ENCODE data around the gene ZCCHC4.
"Not testable (repeated sequence)": the region's sequence is repeated elsewhere in the genome, so short reads cannot be mapped to it uniquely, and the experiment has no call there.

The ZCCHC4 gene

DNA sequence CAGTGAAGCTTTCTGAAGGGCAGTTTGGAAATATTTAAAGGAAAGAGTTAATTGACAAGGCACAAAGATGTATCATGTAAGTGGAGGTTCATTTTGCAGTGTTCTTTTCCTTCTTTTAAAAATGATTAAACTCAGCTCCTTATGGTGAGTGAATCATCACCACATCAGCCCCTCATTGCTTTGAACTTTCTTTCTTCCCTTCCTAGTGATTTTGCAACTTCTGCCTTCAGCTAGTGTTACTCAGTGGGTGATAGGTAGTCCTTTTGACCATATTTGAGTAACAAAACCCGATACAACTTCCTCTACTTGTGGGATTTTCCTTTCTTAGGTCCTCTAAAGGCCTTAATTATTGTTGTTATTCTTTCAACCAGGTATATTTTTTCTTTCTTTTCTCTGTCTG is 8.2 kb downstream of the ZCCHC4 start:
- peak; percentile 42 to 46 for DNase-seq (ENCODE audit: low read depth in 2 of 2)

DNA sequence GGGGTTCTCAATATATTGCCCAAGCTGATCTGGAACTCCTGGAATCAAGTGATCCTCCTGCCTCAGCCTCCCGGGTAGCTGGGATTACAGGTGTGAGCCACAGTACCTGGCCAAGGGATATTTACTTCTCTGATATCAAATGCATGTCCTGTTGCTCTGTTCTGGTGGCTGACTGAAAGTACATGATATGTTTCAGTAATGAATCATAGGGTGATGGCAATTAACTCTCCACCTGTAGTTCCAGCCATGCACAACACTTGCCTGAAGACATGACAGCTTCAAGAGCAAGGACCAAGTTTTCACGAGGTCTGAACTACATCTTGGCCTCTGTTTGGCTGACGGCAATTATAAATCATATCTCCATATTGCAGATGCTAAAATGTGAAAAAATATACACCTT is 9.1 kb downstream of the ZCCHC4 start:
- DNase-seq (ENCODE audit: low read depth in 2 of 2), result no peak

DNA sequence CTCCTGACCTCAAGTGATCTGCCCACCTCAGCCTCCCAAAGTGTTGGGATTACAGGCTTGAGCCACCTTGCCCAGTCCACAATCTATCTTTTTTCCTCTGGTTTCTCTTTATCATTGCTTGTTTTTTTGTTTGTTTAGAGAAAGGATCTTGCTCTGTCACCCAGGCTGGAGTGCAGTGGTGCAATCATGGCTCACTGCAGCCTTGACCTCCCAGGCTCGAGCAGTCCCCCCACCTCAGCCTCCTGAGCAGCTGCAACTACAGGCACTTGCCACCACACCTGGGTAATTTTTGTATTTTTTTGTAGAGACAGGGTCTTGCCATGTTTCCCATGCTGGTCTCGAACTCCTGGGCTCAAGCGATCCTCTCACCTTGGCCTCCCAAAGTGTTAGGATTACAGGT is 15.9 kb downstream of the ZCCHC4 start:
- DNase-seq (ENCODE audit: low read depth in 2 of 2), result not testable (repeated sequence)

DNA sequence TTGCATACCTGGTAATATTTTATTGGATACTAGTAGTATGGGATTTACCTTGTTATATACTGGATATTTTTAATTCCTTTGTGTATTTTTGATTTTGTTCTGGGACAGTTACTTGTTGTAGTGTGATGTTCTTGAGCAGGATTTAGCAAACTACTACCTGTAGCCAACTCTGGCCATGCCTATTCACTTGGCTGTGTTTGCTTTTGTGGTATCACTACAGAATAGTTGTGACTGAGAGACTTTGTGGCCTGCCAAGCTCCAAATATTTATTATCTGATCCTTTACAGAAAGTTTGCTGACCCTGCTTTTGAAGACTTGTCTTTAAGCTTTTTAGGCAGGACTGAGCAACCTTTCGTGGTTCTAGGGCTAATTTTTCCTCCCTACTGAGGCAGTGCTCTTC is 17.8 kb downstream of the ZCCHC4 start:
- DNase-seq (ENCODE audit: low read depth in 2 of 2), result no peak

DNA sequence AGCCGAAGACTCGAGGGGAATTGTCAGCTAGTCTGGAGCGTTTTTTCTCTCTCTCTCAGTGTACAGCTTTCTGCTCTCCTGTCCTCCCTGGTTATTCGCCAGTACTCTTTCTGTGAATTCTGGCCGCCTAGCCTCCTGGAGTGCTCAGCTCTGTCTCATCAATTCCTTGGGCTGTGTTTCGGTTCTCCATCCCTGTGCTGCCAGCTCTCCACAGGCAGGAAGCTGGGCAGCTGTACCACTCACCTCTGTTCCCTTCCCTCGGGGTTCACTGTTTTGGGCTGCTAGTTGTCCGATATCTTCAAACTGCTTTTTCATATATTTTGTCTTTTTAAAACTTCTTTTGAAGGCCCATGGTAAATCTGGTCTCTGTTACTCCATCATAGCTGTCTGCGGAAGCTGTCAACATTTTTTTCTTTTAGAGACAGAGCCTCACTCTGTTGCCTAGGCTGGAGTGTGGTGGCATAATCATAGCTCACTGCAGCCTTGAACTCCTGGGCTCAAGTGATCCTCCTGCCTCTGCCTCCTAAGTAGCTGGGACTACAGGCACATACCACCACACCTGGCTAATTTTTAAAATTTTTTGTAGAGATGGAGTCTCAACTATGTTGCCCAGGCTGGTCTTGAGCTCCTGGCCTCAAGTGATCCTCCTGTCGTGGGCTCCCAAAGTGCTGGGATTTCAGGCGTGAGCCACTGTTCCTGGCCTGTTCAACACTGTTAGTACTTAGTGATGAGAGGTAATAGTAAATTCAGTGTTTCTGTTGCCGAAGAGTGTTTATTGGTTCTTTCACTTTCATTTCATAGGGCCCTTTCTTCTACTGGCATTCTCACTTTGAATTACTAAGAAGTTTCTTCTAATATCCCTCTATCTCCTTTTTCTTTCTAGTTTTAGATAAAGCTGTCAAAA is 18.6 kb downstream of the ZCCHC4 start:
- no peak for DNase-seq (ENCODE audit: low read depth in 2 of 2)

DNA sequence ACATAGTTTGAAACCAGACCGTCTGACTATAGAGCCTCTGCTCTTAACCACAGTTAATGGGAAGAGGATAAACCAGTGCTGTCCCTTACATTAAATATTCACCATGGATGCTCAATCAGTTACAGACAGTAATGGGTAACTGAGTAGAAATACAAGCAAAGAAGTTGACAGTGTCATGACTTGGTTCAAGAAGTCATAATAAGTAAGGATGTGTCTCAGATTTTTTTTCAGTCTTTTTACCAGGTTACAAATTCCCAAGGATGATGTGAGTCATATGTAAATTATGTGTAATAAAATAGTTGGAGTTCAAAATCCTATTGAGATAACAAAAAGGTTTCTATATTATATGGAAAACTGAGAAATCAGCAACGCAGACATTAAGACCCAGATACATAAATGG is 31.1 kb downstream of the ZCCHC4 start:
- DNase-seq (ENCODE audit: low read depth in 2 of 2), result no peak

- DNase-seq (ENCODE audit: low read depth in 2 of 2), result no peak
Measured at GRCh38 chr4:25345744-25346143, 33.2 kb downstream of the ZCCHC4 start.

GRCh38 chr4:25346913-25347312 is 34.3 kb downstream of the ZCCHC4 start:
- no peak for DNase-seq (ENCODE audit: low read depth in 2 of 2)

GRCh38 chr4:25347473-25347872 is 34.9 kb downstream of the ZCCHC4 start:
- DNase-seq (ENCODE audit: low read depth in 2 of 2), result no peak

- no peak for DNase-seq (ENCODE audit: low read depth in 2 of 2)
Measured at GRCh38 chr4:25347971-25348370, 35.4 kb downstream of the ZCCHC4 start.

DNA sequence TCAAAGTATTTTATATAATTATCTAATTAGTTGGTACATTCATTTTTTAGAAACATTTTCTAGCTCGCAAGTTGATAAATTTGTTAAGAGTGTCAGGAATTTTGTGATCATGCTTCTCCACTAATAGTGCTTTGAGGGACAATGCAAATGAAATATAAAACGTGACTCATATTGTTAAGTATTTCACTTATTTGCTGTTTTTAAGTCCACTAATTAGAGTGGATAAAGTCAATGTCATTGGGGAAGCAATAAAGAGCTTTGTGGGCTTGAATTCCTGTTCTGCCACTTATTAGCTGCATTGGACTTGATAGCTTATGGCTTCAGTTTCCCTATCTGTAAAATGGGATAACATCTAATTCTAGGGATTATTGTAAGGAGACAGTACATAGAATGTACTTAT is 38.0 kb downstream of the ZCCHC4 start:
- no peak for DNase-seq (ENCODE audit: low read depth in 2 of 2)

DNA sequence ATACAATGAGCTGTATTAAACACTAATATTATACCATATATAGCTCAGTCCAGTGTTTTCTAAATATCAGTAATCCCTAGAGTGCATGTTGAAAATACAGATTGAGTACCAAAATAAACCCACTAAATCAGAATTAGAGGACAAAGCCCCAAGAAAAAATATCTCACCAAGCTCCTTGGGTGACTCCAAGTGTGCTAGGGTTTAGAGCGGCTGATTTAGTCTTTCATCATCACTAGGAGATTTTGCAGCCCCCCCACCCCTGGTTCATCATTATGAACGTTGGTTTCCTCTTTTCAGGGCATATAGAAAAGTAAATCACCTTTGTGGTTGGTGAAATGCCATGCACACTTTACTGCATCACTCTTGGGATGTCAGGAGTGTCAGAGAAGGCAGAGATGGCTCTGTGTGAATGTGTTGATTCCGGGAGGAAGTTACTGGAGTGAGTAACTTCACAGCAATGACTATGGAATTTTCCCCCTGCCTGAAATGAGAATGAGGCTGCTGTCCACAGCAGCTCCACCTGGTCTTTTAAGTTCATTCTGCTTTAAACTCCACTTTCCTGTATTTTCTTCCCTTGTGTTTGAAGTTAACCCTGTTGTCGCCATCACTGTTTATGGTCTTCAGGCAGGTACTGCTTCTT is 39.3 kb downstream of the ZCCHC4 start:
- no peak for DNase-seq (ENCODE audit: low read depth in 2 of 2)

- DNase-seq (ENCODE audit: low read depth in 2 of 2), result no peak
Measured at GRCh38 chr4:25356068-25356467, 43.5 kb downstream of the ZCCHC4 start.

DNA sequence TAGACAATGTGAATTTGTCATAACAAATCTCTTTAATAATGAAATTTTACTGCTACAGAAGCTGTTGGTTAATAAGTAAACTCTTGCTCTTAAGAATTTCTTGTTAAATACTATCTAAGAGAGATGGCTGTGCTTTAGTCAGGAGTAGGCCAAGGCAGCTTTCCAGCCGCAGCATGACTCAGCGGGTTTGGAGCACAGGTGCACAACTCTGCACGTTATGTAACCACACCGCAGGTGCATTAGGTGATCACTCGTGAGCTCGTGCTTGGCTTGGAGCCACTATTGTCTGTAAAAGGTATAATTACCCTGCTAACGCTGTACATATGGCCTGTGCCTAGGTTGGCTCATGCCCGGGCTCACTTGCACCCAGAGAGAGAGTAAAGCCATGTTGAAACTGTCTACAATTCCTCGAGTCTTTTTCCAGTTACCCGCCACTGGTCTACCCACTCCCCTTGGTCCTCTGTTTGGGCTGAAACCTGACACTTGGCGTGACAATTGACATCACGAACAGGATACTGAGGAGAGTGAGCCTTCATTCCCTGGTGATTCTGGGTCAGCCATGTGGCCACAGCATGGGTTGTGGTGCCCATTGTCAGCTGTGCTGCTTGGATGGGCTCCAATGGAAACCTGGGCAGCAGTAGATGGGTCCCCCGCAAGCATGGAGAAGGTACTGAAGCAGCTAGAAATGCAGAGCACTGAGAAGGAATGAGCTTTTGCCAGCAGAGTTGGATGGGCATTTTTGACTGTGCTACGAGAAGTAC is 46.1 kb downstream of the ZCCHC4 start:
- no peak for DNase-seq (ENCODE audit: low read depth in 2 of 2)

GRCh38 chr4:25361253-25361652 is 48.7 kb downstream of the ZCCHC4 start:
- DNase-seq (ENCODE audit: low read depth in 2 of 2), result no peak

- DNase-seq (ENCODE audit: low read depth in 2 of 2), result no peak
Measured at GRCh38 chr4:25367004-25367621, 54.5 kb downstream of the ZCCHC4 start.

- no peak for DNase-seq (ENCODE audit: low read depth in 2 of 2)
Measured at GRCh38 chr4:25367877-25368276, 55.3 kb downstream of the ZCCHC4 start.

- no peak for DNase-seq (ENCODE audit: low read depth in 2 of 2)
Measured at GRCh38 chr4:25368315-25368714, 55.7 kb downstream of the ZCCHC4 start.

GRCh38 chr4:25370242-25370641 is 57.7 kb downstream of the ZCCHC4 start:
- no peak for DNase-seq (ENCODE audit: low read depth in 2 of 2)

- not testable (repeated sequence) for DNase-seq (ENCODE audit: low read depth in 2 of 2)
Measured at GRCh38 chr4:25372549-25372948, 60.0 kb downstream of the ZCCHC4 start.

GRCh38 chr4:25376754-25377571 is 64.4 kb downstream of the ZCCHC4 start, which contains the start of gene ANAPC4:
Gene ANAPC4, plus strand, starts transcription at chr4:25377263. Its CDS starts 165 bp downstream, at chr4:25377428.
- peak; percentile 73 to 79 for DNase-seq (ENCODE audit: low read depth in 2 of 2)

Measured in fibroblast of skin of left biceps (primary cell).